ENCODE results near the gene SRRD.

Gene SRRD

GRCh38 chr22:26481112-26481693 lies 2.5 kb upstream of the SRRD start:
- DNase-seq (ENCODE audit: extremely low read depth in 1 of 2, low read depth in 1 of 2) = no peak

GRCh38 chr22:26481694-26482093 lies 2.0 kb upstream of the SRRD start:
- DNase-seq (ENCODE audit: extremely low read depth in 1 of 2, low read depth in 1 of 2) = no peak

GRCh38 chr22:26482161-26482560 lies 1.5 kb upstream of the SRRD start:
- no peak for DNase-seq (ENCODE audit: extremely low read depth in 1 of 2, low read depth in 1 of 2)

DNA sequence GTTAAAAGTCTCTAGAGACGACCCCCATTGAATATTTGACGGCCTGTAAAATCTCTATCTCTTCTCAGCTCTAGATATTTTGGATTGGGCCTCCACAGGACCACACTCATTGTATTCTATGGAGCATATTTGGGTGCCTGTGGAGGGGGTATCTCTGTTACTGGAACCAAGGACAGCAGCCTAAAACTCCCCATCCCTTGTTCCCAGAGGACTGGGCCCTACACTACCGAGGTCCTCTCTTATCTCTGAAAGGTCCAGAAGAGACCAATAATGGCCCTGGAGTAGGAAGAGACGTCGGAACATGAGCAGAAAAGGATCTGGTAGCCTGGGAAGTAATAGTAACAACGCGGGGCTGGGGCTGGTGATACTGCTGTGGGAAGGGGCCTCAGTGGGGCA lies 636 bp upstream of the SRRD start:
- no peak for DNase-seq (ENCODE audit: extremely low read depth in 1 of 2, low read depth in 1 of 2)

DNA sequence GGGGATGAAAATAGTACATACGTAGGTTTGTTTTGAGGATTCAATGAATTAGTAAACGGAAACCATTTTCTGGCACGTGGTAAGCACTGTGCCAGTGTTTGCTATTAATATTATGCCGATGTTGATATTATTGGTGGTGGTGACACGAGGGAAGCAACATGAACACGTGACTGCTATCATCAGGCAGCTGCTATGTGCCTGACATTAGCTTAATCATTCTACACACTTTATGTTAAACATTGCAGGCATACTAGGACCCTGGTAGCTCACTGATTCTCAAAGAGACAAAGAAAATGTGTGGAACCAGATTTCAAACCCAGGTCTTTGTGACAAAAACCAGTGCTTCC lies 656 bp downstream of the SRRD start:
- no peak for DNase-seq (ENCODE audit: extremely low read depth in 1 of 2, low read depth in 1 of 2)

DNA sequence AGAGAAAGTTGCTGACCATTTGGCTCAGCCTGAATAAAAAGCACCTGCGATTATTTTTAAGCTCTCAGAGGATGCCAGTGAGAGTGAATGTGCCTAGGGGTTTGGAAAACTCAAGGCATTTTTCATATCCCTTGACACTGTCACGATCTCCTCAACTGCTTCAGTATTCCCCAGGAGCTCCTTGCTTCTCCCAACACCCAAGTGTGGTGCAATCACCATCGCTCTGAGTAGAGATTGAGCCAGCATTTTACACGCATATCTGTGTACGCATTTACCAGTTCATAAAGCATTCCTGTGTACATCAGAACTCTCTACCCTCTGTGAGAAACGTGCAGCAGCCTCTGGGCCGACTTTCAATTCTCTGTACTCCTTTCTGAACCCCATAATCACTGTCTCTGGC lies 1.3 kb downstream of the SRRD start:
- no peak for DNase-seq (ENCODE audit: extremely low read depth in 1 of 2, low read depth in 1 of 2)

GRCh38 chr22:26485806-26486390 lies 2.2 kb downstream of the SRRD start:
- no peak for DNase-seq (ENCODE audit: extremely low read depth in 1 of 2, low read depth in 1 of 2)

DNA sequence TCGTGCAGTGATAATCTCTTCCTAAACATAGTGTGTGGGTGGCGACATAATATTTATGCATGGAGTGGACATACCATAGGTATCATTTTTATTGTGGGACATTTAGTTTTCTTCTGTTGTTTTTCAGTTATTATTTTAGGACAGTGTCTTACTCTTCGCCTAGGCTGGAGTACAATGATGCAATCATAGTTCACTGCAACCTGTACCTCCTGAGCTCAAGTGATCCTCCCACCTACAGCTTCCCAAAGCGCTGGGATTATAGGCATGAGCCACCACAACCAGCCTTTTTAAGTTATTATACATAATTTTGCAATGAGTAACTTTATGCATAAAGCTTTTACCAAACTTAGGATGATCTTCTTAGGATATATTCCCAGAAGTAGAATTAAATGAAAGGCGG lies 2.7 kb downstream of the SRRD start:
- no peak for DNase-seq (ENCODE audit: extremely low read depth in 1 of 2, low read depth in 1 of 2)

DNA sequence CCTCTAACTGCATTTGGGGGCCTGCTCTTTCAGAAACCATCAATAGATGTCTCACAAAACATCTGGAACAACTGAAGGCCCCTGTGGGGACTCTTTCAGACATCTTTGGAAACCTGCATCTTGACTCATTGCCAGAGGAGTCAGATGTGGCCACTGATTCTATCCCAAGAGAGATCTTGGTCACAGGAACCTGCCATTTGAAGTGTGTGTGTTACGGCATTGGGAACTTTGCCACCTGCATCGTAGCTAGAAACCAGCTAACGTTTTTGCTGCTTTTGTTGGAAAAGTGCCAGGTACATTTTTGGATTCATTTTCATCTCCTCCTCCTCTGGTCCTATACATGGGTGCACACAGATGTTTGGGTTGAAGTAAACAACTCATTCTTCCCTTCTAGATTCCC lies 4.3 kb downstream of the SRRD start:
- DNase-seq (ENCODE audit: extremely low read depth in 1 of 2, low read depth in 1 of 2) = no peak

- DNase-seq (ENCODE audit: extremely low read depth in 1 of 2, low read depth in 1 of 2) = no peak
Measured at GRCh38 chr22:26489447-26490036, 5.9 kb downstream of the SRRD start.

DNA sequence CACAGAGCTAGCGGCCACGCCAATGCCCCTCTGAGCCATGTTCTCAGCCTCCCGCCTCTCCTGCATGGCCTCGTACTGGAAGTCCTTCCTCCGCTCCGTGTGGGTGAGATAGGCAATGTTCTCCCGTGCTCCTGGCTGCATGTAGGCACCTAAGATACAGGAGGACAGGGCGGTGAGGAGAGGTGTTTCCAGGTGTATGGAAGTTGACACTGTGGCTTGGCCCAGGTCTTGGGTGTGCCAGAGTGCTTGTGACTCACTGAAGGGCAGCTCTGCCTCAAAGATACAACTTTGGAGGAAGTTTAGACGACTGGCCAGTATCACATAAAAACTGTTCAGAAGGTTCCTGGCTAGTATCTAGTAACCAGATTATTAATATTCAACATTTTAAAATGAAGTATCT lies 8.5 kb downstream of the SRRD start:
- no peak for DNase-seq (ENCODE audit: extremely low read depth in 1 of 2, low read depth in 1 of 2)

- no peak for DNase-seq (ENCODE audit: extremely low read depth in 1 of 2, low read depth in 1 of 2)
Measured at GRCh38 chr22:26494506-26494905, 10.8 kb downstream of the SRRD start.

DNA sequence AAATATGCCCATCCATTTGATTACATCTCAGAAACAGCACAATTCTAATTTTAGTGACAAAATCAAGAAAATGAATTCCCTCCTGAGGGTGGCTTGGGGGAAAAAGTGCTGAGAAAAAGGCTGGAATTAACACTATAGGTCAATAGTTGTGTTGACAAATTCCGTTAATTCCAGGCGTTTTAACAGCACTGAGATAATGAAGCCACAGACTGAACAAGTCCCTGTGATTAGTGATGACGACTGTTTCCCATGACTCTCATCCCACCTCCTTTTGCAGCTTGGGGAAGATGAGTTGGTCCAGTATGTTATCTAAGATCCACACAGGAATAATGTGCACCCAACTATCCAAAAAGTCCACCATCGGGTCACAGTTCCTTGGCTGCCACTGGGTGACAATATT lies 12.8 kb downstream of the SRRD start:
- no peak for DNase-seq (ENCODE audit: extremely low read depth in 1 of 2, low read depth in 1 of 2)

- no peak for DNase-seq (ENCODE audit: extremely low read depth in 1 of 2, low read depth in 1 of 2)
Measured at GRCh38 chr22:26499188-26499703, 15.6 kb downstream of the SRRD start.

DNA sequence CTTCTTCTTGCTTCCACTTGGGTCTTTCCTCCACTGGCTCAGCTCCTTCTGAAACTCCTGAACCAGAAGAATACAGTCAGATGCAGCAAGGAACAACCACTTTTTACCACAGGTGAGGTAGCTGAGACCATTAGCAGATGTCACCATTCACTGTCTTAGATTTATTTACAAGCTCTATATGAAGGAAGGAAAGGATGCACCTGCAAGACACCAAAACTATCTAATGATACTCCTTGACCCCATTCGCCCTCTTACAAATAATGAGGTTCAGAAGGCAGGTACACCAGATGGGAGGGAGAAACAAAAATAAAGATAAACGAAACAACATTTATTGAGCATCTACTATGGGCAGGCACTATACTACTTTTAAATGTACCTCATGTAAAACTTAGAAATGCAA lies 18.3 kb downstream of the SRRD start:
- no peak for DNase-seq (ENCODE audit: extremely low read depth in 1 of 2, low read depth in 1 of 2)

GRCh38 chr22:26502688-26503561 lies 19.2 kb downstream of the SRRD start:
- peak; percentile 33 to 47 for DNase-seq (ENCODE audit: extremely low read depth in 1 of 2, low read depth in 1 of 2)

DNA sequence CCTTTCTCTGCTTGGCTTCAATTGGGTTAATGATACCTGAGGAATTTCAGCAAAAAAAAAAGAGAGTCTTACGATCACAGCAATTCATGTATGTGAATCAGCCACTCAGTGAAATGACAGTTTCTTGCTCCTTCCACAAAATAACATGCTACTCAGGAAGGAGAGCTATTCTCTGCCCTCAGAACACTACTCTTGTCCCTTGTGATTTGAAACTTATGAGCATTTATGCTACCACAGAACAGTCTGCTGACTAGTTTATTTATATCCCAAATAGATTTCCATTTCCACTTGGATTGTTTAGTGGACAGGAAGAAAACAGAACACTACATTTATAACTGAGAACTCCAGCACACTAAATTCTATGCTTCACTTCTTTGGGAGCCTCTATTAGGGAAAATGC lies 20.1 kb downstream of the SRRD start:
- no peak for DNase-seq (ENCODE audit: extremely low read depth in 1 of 2, low read depth in 1 of 2)

DNA sequence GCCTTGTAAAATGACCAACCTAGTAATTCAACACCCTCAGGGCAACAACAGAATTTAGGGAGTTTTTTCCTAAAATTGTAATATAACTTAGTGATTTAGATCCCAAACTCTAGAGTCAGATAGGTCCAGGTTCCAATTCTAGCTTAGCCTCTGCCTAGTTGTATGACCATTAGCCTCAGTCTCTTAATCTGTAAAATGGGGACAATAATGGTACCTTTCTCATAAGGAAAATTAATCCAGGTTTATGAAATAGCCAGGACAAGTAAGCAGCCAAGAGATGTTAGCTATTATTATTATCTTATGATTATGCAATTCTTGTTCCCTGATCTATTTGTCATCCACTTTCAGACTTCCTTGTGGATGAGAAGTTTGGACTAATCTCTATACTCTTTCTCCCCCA lies 24.5 kb downstream of the SRRD start:
- DNase-seq (ENCODE audit: extremely low read depth in 1 of 2, low read depth in 1 of 2) = no peak

DNA sequence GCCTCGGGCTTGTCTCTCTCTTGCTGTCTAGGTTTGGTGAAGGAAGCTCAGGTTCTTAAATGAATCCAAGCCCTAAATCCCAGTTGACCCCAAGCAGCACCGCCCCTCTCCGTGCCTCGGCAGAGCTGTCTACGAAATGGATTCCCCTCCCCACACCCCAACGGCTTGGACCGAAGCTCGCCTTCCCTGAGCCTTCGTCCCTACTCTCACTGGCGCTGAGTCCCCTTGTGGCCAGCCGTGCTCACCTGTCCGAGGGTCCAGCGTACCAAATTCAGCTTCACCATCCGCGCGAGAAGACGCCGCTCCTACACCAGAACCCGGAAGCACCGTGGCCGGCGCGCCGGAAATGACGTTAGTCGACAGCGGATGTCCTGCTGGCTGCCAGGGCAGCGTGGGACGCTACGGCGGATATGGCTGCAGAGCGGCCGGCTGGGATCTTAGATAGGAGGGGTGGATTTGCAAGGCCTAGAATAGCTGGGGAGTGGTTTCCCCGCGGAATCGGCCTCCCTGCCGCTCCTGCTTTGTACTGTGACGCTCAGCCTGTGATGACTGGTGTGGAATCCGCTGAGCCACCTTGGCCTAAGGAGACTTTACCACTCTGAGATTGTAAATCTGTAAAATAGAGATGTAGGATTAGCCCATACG lies 28.6 kb downstream of the SRRD start, which contains the start of gene TFIP11:
Gene TFIP11 (minus strand): TSS at position 325 of the 645 bp plus-strand sequence. CDS start 2,201 bp downstream, outside the sequence.
- peak; percentile 78 to 89 for DNase-seq (ENCODE audit: extremely low read depth in 1 of 2, low read depth in 1 of 2)

GRCh38 chr22:26513838-26514237 lies 30.2 kb downstream of the SRRD start:
- DNase-seq (ENCODE audit: extremely low read depth in 1 of 2, low read depth in 1 of 2) = no peak
